Measurements from ENCODE around the gene TNFRSF1B.

Gene TNFRSF1B

GRCh38 chr1:12176298-12177118, 9.7 kb downstream of the TNFRSF1B start:
- DNase-seq: no peak

- DNase-seq: peak; percentile 19
These were observed 10.6 kb downstream of the TNFRSF1B start for GRCh38 chr1:12177156-12177998.

GRCh38 chr1:12177999-12178441, 11.2 kb downstream of the TNFRSF1B start:
- DNase-seq: peak; percentile 96

GRCh38 chr1:12178511-12178910, 11.7 kb downstream of the TNFRSF1B start:
- DNase-seq: no peak

- DNase-seq: peak; percentile 83
These were observed 12.3 kb downstream of the TNFRSF1B start for GRCh38 chr1:12179111-12179519.

- DNase-seq: no peak
These were observed 12.9 kb downstream of the TNFRSF1B start for GRCh38 chr1:12179676-12180075.

GRCh38 chr1:12180315-12180714, 13.5 kb downstream of the TNFRSF1B start:
- DNase-seq: no peak

- DNase-seq: no peak
These were observed 14.1 kb downstream of the TNFRSF1B start for GRCh38 chr1:12180903-12181302.

GRCh38 chr1:12181568-12181967, 14.8 kb downstream of the TNFRSF1B start:
- no peak for DNase-seq

GRCh38 chr1:12182410-12182984, 15.7 kb downstream of the TNFRSF1B start:
- DNase-seq: no peak

- no peak for DNase-seq
These were observed 16.5 kb downstream of the TNFRSF1B start for GRCh38 chr1:12183095-12183794.

- no peak for DNase-seq
These were observed 17.4 kb downstream of the TNFRSF1B start for GRCh38 chr1:12184008-12184681.

GRCh38 chr1:12185036-12185917, 18.5 kb downstream of the TNFRSF1B start:
- no peak for DNase-seq

GRCh38 chr1:12185918-12186678, 19.3 kb downstream of the TNFRSF1B start:
- no peak for DNase-seq

- no peak for DNase-seq
These were observed 19.8 kb downstream of the TNFRSF1B start for GRCh38 chr1:12186679-12186985.

GRCh38 chr1:12188115-12188514, 21.3 kb downstream of the TNFRSF1B start:
- no peak for DNase-seq

- no peak for DNase-seq
These were observed 22.0 kb downstream of the TNFRSF1B start for GRCh38 chr1:12188657-12189327.

GRCh38 chr1:12189328-12189682, 22.5 kb downstream of the TNFRSF1B start:
- no peak for DNase-seq

- DNase-seq: no peak
These were observed 24.6 kb downstream of the TNFRSF1B start for GRCh38 chr1:12191242-12192032.

All from activated naive CD4-positive, alpha-beta T cell treated with Interleukin-2 at 50 U/mL for 16 hours (primary cell).